WTC11 (cell line): ENCODE measurements around the gene TROAP.

ENCODE experiments used
- CDX4 ChIP-seq: fragments of 250-450 bp; sonication (Bioruptor Pico); IDR thresholded peaks from 2 replicates; pipeline ENCODE4 v1.9.0; 2021; ENCODE audit warnings: moderate library complexity, mild to moderate bottlenecking, inconsistent platforms, borderline replicate concordance
- CREB1 ChIP-seq: sonication (generic); formaldehyde crosslinking; IDR thresholded peaks from 2 replicates; pipeline ENCODE4 v1.8.0; 2023; ENCODE audit warnings: mild to moderate bottlenecking, missing genetic modification reagents
- CTCF ChIP-seq: fragments of 200-600 bp; IDR thresholded peaks from 2 replicates; pipeline ENCODE4 v1.8.0; 2022; ENCODE audit warnings: antibody characterized with exemption
- E2F1 ChIP-seq: sonication (generic); formaldehyde crosslinking; IDR thresholded peaks from 2 replicates; pipeline ENCODE4 v1.8.0; 2022; ENCODE audit warnings: mild to moderate bottlenecking, missing genetic modification reagents
- E2F4 ChIP-seq: sonication (generic); formaldehyde crosslinking; IDR thresholded peaks from 2 replicates; pipeline ENCODE4 v1.8.1; 2022; ENCODE audit warnings: low read depth, mild to moderate bottlenecking, moderate library complexity, missing genetic modification reagents, borderline replicate concordance
- ETV6 ChIP-seq: sonication (generic); formaldehyde crosslinking; IDR thresholded peaks from 2 replicates; pipeline ENCODE4 v1.8.1; 2022; ENCODE audit warnings: mild to moderate bottlenecking, missing genetic modification reagents
- GABPB1 ChIP-seq: sonication (generic); formaldehyde crosslinking; IDR thresholded peaks from 2 replicates; pipeline ENCODE4 v1.8.1; 2023; ENCODE audit warnings: mild to moderate bottlenecking, missing genetic modification reagents
- HMGXB4 ChIP-seq: sonication (generic); formaldehyde crosslinking; IDR thresholded peaks from 2 replicates; pipeline ENCODE4 v1.8.1; 2023; ENCODE audit warnings: mild to moderate bottlenecking, moderate library complexity, missing genetic modification reagents
- JUN ChIP-seq: sonication (generic); formaldehyde crosslinking; IDR thresholded peaks from 2 replicates; pipeline ENCODE4 v1.8.0; 2023; ENCODE audit warnings: mild to moderate bottlenecking, missing genetic modification reagents
- MAX ChIP-seq: sonication (generic); formaldehyde crosslinking; IDR thresholded peaks from 2 replicates; pipeline ENCODE4 v1.8.0; 2022; ENCODE audit warnings: mild to moderate bottlenecking, missing genetic modification reagents
- NFYB ChIP-seq: sonication (generic); formaldehyde crosslinking; conservative IDR thresholded peaks from 2 replicates; pipeline ENCODE4 v1.8.0; 2022; ENCODE audit warnings: low read depth, missing genetic modification reagents
- USF2 ChIP-seq: sonication (generic); formaldehyde crosslinking; IDR thresholded peaks from 2 replicates; pipeline ENCODE4 v1.8.1; 2023; ENCODE audit warnings: mild to moderate bottlenecking, missing genetic modification reagents, moderate library complexity
- ZNF121 ChIP-seq: sonication (generic); formaldehyde crosslinking; IDR thresholded peaks from 2 replicates; pipeline ENCODE4 v1.8.0; 2023; ENCODE audit warnings: missing genetic modification reagents
- ZNF425 ChIP-seq: fragments of 250-450 bp; sonication (Bioruptor Pico); conservative IDR thresholded peaks from 2 replicates; pipeline ENCODE4 v1.9.0; 2021; ENCODE audit warnings: mild to moderate bottlenecking

GRCh38 chr12:49341777-49342065 lies 18.7 kb downstream of the TROAP start:
- no peak for TF ChIP-seq MAX
- no peak for TF ChIP-seq ZNF425
- TF ChIP-seq USF2 (CRISPR knock-in tag): no peak
- TF ChIP-seq CTCF: no peak
- TF ChIP-seq HMGXB4: no peak
- TF ChIP-seq ZNF121 (CRISPR knock-in tag): no peak
- TF ChIP-seq CDX4 (CRISPR knock-in tag): no peak
- no peak for TF ChIP-seq NFYB
- TF ChIP-seq GABPB1 (CRISPR knock-in tag): no peak
- no peak for TF ChIP-seq CREB1 (CRISPR knock-in tag)
- TF ChIP-seq JUN (CRISPR knock-in tag): no peak
- TF ChIP-seq E2F1 (CRISPR knock-in tag): no peak
- no peak for TF ChIP-seq ETV6
- TF ChIP-seq E2F4 (CRISPR knock-in tag): no peak
